ENCODE data around the gene HECTD3.
A peak's percentile ranks its signal among the peaks of the same experiment; 100 is the strongest.
"Not testable (repeated sequence)": the region's sequence is repeated elsewhere in the genome, so short reads cannot be mapped to it uniquely, and the experiment has no call there.

Gene HECTD3

DNA sequence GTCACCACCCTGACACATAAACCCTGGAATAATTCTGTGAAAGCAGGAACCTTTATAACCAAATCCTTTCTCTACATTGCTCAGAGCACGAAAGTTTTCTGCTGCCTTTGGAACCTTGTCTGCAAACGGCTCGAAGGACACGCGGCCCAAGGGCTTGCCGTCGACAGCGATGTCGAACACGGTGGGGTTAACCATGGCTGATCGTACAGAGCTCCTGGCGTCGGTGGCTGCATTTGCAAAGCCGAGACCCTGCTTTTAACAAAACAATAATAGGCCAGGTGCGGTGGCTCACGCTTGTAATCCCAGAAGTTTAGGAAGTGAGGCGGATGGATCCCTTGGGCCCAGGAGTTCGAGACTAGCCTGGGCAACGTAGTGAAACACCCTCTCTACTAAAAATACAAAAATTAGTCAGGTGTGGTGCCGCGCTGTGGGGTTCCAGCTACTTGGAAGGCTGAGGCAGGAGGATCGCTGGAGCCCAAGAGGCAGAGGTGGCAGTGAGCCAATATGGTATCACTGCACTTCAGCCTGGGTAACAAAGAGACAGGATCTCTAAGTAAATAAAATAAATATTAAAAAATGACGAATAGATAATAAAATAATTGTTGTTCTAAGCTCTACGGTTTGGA, 22.5 kb downstream of the HECTD3 start:
- no peak for DNase-seq (ENCODE audit: low spot score)

DNA sequence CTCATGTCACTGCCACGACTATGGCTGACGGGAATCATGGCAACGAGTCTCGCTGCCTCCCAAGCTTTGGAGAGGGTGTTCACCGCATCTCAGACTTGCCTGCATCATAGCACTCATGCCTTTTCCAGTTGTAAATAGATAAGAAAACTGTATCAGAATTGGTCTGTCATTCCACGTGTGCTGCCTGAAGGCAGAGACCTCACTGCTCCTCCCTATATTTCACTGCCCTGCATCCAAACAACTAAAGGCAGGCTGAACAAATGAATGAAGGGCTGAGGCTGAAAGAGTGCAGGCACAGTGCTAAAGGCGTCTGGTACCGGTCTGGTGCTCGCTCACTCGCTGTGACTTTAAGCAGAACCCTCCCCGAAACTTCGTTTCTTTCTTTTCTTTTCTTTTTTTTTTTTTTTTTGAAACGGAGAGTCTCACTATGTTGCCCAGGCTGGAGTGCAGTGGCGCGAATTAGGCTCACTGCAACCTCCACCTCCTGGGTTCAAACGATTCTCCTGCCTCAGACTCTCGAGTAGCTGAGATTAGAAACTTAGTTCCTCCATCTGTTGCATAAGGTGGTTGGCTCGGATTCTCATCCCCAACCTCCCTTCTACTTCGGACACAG, 25.3 kb downstream of the HECTD3 start:
- no peak for DNase-seq (ENCODE audit: low spot score)

DNA sequence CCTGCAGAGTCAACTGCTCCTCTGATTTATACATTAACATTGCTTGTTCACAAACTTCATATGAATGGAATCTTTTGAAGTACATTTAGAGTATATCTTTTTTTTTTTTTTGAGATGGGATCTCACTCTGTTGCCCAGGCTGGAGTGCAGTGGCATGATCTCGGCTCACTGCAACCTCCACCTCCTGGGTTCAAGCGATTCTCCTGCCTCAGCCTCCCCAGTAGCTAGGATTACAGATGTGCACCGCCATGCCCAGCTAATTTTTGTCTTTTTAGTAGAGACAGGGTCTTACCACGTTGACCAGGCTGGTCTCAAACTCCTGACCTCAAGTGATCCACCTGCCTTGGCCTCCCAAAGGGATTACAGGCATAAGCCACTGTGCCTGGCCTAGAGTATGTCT, 33.8 kb downstream of the HECTD3 start:
- DNase-seq (ENCODE audit: low spot score): not testable (repeated sequence)

DNA sequence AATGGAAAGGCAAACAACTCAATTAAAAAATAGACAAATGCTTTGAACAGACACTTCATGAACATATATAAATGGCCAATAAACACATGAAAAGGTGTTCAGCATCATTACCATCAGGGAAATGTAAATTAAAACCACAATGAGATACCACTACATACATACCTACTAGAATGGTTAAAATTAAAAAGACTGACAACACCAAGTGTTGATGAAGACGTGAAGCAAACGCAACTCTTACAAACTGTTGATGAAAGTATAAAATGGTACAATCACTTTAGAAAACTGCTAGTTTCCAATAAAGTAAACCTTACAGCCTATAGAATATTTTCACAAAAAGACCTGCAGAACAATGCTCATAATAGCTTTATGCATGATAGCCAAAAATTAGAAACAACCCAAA, 34.9 kb downstream of the HECTD3 start:
- no peak for DNase-seq (ENCODE audit: low spot score)

DNA sequence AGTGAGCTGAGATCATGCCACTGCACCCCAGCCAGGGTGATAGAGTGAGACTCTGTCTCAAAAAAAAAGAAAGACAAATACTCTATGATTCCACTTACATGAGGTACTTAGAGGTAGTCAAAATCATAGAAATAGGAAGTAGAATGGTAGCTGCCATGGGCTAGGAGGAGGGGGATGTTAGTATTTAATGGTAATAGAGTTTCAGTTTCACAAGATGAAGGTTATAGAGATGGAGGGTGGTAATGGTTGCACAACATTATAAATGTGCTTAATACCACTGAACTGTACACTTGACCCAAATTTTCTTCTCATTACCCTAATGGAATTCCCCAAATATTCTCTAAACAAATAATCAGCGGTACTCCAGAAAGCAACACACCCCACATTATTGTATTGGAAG, 37.5 kb downstream of the HECTD3 start:
- DNase-seq (ENCODE audit: low spot score): no peak

DNA sequence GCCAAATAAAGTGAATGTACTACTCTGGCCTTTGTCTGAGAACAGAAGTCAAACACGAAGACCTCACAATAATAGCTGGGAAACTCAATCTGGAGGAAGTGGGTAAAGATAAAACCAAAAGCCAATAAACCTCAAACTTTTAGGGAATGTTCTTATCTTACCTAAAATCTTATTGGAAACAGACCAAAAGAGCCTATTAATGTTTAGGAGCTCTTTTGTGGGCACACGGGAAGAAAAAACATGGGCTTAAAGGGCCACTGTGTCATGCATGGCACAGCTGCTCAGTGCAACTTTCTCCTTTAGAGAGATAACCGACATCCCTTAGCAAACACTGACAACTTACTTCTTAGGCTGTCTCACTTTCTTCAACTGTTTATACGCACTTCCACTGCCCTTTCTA, 40.8 kb downstream of the HECTD3 start:
- DNase-seq (ENCODE audit: low spot score): peak; percentile 46

DNA sequence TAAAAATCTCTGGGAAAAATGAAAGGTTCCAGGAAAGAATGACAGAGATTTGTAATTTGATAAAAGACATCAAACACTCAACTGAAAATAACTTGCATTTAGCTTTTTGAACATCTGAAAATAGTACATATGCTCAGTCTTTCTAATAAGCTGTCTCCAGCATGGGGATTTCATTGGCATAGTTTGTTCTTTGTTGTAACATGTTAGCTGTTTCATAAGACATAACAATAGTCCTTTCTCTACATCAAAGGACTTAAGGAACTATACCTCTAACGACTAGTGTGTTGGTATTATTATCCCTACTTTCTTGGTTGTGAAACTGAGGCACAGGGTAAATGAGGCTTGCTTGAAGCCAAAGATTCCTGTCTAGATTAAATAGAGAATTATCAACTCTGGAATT, 46.7 kb downstream of the HECTD3 start:
- DNase-seq (ENCODE audit: low spot score): no peak

DNA sequence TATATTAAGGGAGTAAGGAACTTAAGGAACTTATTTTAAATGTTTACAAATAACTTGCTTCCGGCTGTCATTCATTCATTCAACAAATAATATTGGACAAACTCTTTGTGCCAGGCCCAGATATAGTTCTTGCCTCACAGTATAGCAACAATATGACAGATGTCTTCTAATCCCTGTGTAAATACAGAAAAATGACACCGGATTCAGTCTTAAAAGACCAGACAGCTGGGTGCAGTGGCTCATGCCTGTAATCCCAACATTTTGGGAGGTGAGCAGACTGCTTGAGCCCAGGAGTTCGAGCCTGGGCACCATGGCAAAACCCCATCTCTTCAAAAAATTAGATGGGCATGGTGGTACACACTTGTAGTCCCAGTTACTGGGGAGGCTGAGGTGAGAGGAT, 48.4 kb downstream of the HECTD3 start:
- DNase-seq (ENCODE audit: low spot score): no peak

DNA sequence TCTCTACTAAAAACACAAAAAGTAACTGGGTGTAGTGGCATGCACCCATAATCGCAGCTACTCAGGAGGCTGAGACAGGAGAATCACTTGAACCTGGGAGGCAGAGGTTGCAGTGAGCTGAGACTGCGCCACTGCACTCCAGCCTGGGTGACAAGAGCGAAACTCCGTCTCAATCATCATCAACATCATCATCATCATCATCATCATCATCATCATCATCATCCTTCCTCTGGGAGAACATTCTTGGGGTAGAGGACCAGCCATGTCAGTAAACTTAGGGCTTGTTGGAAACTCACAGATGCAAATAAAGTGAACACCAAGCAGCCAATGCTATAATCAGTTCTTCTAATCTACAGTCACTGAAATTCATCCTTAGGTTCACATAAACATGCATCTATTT, 49.1 kb downstream of the HECTD3 start:
- DNase-seq (ENCODE audit: low spot score): not testable (repeated sequence)

DNA sequence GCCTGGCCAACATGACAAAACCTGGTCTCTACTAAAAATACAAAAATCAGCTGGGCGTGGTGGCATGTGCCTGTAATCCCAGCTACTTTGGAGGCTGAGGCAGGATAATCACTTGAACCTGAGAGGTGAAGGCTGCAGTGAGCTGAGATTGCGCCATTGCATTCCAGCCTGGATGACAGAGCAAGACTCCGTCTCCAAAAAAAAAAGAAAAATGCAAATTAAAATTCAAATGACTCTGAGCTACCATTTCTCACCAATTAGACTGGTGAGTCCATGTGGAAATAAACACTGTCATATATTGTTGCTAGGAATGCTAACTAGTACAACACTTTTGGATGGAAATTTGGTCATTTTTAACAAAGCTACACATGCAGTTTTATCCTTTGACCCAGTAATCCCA, 53.6 kb downstream of the HECTD3 start:
- not testable (repeated sequence) for DNase-seq (ENCODE audit: low spot score)

DNA sequence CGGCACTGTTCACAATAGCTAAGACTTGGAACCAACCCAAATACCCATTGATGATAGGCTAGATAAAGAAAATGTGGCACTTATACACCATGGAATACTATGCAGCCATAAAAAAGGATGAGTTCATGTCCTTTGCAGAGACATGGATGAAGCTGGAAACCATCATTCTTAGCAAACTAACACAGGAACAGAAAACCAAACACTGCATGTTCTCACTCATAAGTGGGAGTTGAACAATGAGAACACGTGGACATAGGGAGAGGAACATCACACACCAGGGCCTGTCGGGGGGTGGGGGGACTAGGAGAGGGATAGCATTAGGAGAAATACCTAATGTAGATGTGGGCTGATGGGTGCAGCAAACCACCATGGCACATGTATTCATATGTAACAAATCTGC, 55.0 kb downstream of the HECTD3 start:
- DNase-seq (ENCODE audit: low spot score): not testable (repeated sequence)

All from LoVo (cell line).